HG03097 (cell line): ENCODE data around the gene MLPH.

ENCODE experiments used
- ATAC-seq: cut with Tn5 transposase; IDR thresholded peaks from one replicate; pipeline ENCODE4 v1.9.1; 2021; ENCODE audit not compliant: unreplicated experiment, low FRiP score

Gene MLPH

GRCh38 chr2:237564526-237565131 is 77.6 kb downstream of the MLPH start:
- no peak for ATAC-seq

- no peak for ATAC-seq
These were observed 78.9 kb downstream of the MLPH start for GRCh38 chr2:237565974-237566373.

GRCh38 chr2:237566401-237567235 is 79.6 kb downstream of the MLPH start, which contains the start of gene PRLH:
PRLH (plus strand) TSS chr2:237566574; CDS start chr2:237566574, 0 bp downstream.
- ATAC-seq, result no peak

GRCh38 chr2:237567276-237568029 is 80.4 kb downstream of the MLPH start:
- ATAC-seq, result no peak

GRCh38 chr2:237568121-237568660 is 81.1 kb downstream of the MLPH start:
- ATAC-seq, result no peak

GRCh38 chr2:237569041-237569440 is 82.0 kb downstream of the MLPH start:
- no peak for ATAC-seq

GRCh38 chr2:237569896-237570295 is 82.8 kb downstream of the MLPH start:
- ATAC-seq, result no peak

- ATAC-seq, result no peak
These were observed 83.8 kb downstream of the MLPH start for GRCh38 chr2:237570776-237571335.

- ATAC-seq, result no peak
These were observed 84.5 kb downstream of the MLPH start for GRCh38 chr2:237571551-237571950.

- ATAC-seq, result no peak
These were observed 85.1 kb downstream of the MLPH start for GRCh38 chr2:237572021-237572741.

- ATAC-seq, result no peak
These were observed 85.7 kb downstream of the MLPH start for GRCh38 chr2:237572742-237573101.

- no peak for ATAC-seq
These were observed 86.8 kb downstream of the MLPH start for GRCh38 chr2:237573721-237574415.

- ATAC-seq, result no peak
These were observed 87.4 kb downstream of the MLPH start for GRCh38 chr2:237574467-237574866.

- ATAC-seq, result no peak
These were observed 88.1 kb downstream of the MLPH start for GRCh38 chr2:237574894-237575868.

- no peak for ATAC-seq
These were observed 89.1 kb downstream of the MLPH start for GRCh38 chr2:237575869-237576862.

- no peak for ATAC-seq
These were observed 89.9 kb downstream of the MLPH start for GRCh38 chr2:237576974-237577373.

GRCh38 chr2:237577458-237577857 is 90.4 kb downstream of the MLPH start:
- ATAC-seq, result no peak
